Neural progenitor cell (in vitro differentiated cells): Measurements from ENCODE around the gene PLTP.

Experiments
- CTCF ChIP-seq: fragments of 200-600 bp; sonication (generic); IDR thresholded peaks from 2 replicates; pipeline ENCODE4 v1.5.1; 2017; ENCODE audit warnings: antibody characterized with exemption, mild to moderate bottlenecking
- EZH2 ChIP-seq: fragments of 200-600 bp; sonication (generic); IDR thresholded peaks from 2 replicates; pipeline ENCODE4 v1.6.1; 2017; ENCODE audit warnings: antibody characterized with exemption, mild to moderate bottlenecking, moderate library complexity

GRCh38 chr20:45893831-45894230 lies 18.1 kb downstream of the PLTP start:
- TF ChIP-seq CTCF: no peak
- TF ChIP-seq EZH2: no peak
